Testis (tissue), 2 donors: ENCODE measurements around the gene PER2.

Experiments used
- POLR2A ChIP-seq: fragments of 450-650 bp; IDR thresholded peaks from one replicate; pipeline ENCODE4 v1.6.1; 2017; ENCODE audit warnings: antibody characterized with exemption, mild to moderate bottlenecking, moderate library complexity
- TF ChIP-seq, protein P1 (sequence below), 3 experiments: fragments of 450-650 bp in 2 of 3; fragments of 200-600 bp in 1 of 3; sonication (generic) in 1 of 3; IDR thresholded peaks; one replicate each; pipeline ENCODE4 v1.5.1; 2016 to 2019; ENCODE audit warnings: antibody characterized with exemption in 3 of 3, mild to moderate bottlenecking in 2 of 3, moderate library complexity in 1 of 3

DNA sequence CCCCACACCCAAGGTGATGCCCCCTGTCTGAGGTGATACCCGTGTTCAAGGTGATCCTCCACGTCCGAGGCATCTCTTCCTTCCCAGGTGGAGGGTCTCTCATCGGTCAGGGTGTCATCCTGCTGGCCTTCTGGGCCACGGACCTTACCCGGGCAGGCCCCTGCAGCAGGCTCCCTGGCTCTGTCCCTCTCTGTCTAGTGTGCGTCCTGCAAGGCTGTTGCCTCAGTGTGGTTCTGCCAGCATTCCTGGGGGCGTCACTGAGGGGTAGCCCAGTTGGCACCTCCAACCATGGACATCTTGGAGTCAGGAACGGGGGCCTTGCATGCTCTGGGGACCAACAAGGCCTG, 5.6 kb upstream of the PER2 start:
- TF ChIP-seq, protein P1, sequence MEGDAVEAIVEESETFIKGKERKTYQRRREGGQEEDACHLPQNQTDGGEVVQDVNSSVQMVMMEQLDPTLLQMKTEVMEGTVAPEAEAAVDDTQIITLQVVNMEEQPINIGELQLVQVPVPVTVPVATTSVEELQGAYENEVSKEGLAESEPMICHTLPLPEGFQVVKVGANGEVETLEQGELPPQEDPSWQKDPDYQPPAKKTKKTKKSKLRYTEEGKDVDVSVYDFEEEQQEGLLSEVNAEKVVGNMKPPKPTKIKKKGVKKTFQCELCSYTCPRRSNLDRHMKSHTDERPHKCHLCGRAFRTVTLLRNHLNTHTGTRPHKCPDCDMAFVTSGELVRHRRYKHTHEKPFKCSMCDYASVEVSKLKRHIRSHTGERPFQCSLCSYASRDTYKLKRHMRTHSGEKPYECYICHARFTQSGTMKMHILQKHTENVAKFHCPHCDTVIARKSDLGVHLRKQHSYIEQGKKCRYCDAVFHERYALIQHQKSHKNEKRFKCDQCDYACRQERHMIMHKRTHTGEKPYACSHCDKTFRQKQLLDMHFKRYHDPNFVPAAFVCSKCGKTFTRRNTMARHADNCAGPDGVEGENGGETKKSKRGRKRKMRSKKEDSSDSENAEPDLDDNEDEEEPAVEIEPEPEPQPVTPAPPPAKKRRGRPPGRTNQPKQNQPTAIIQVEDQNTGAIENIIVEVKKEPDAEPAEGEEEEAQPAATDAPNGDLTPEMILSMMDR (IDR thresholded peaks at IDR 0.05): no peak
- TF ChIP-seq POLR2A: no peak
